Smooth muscle cell (in vitro differentiated cells): Measurements from ENCODE around the gene LINGO3. TPM values are rescaled to one million over a fixed set of nuclear protein-coding genes. Genes with fewer than 3 reads are reported as not detected.

Source experiments
- DNase-seq: peaks from one replicate; lab custom pipeline; 2025; ENCODE audit not compliant: unreplicated experiment; lab: John Stamatoyannopoulos, UW
- H2AFZ ChIP-seq: fragments of 200-600 bp; sonication (generic); 2 replicates; pipeline ENCODE4 v1.6.0; 2016; ENCODE audit warnings: antibody characterized with exemption, low read depth, mild to moderate bottlenecking
- H3F3A ChIP-seq: fragments of 200-600 bp; sonication (generic); 2 replicates; pipeline ENCODE4 v1.6.0; 2017; ENCODE audit warnings: antibody characterized with exemption, low read depth
- H3K27ac ChIP-seq: fragments of 200-600 bp; sonication (generic); 2 replicates; pipeline ENCODE4 v1.5.1; 2016; ENCODE audit warnings: low read depth, mild to moderate bottlenecking
- H3K27me3 ChIP-seq: fragments of 200-600 bp; sonication (generic); 2 replicates; pipeline ENCODE4 v1.6.1; 2016; ENCODE audit warnings: low read depth, mild to moderate bottlenecking
- H3K36me3 ChIP-seq: fragments of 200-600 bp; sonication (generic); 2 replicates; pipeline ENCODE4 v1.5.1; 2016; ENCODE audit warnings: low read depth
- H3K4me1 ChIP-seq: fragments of 200-600 bp; sonication (generic); 2 replicates; pipeline ENCODE4 v1.5.1; 2016; ENCODE audit warnings: low read depth
- H3K4me2 ChIP-seq: fragments of 200-600 bp; sonication (generic); 2 replicates; pipeline ENCODE4 v1.6.0; 2016; ENCODE audit warnings: mild to moderate bottlenecking
- H3K4me3 ChIP-seq: fragments of 200-600 bp; sonication (generic); 2 replicates; pipeline ENCODE4 v1.5.1; 2016; ENCODE audit warnings: mild to moderate bottlenecking
- H3K79me2 ChIP-seq: fragments of 200-600 bp; sonication (generic); 2 replicates; pipeline ENCODE4 v1.6.0; 2016; ENCODE audit warnings: low read depth, mild to moderate bottlenecking
- H3K9ac ChIP-seq: fragments of 200-600 bp; sonication (generic); 2 replicates; pipeline ENCODE4 v1.6.0; 2016; ENCODE audit warnings: low read depth
- H3K9me3 ChIP-seq: fragments of 200-600 bp; sonication (generic); replicated peaks from 2 replicates; pipeline ENCODE4 v1.5.1; 2016; ENCODE audit warnings: low read depth
- H4K20me1 ChIP-seq: fragments of 200-600 bp; sonication (generic); 2 replicates; pipeline ENCODE4 v1.6.0; 2016; ENCODE audit warnings: low read depth
- CTCF ChIP-seq: fragments of 200-600 bp; sonication (generic); IDR thresholded peaks from 2 replicates; pipeline ENCODE4 v1.5.1; 2017; ENCODE audit warnings: borderline replicate concordance, mild to moderate bottlenecking, antibody characterized with exemption; ENCODE audit not compliant: insufficient read depth, poor library complexity, severe bottlenecking
- WGBS: methylation state at CpG from one replicate; pipeline ENCODE4 v1.1.7; 2016; ENCODE audit warnings: low lambda C conversion rate; 5-methylcytosine and 5-hydroxymethylcytosine counted together
- polyA plus RNA-seq: library from polyadenylated mRNA; unstranded; fragments of >200 nt; fragmentation: Nextera tagmentation; extraction: Ambion mirVana; gene quantifications from 2 replicates; pipeline ENCODE4 v1.2.1, GENCODE V29; 2016
- total RNA-seq: library from RNA; depleted of rRNA; stranded (reverse); fragments of >200 nt; gene quantifications from 2 replicates; pipeline ENCODE4 v1.2.3, GENCODE V29; 2014

Gene LINGO3
- total and polyA plus RNA-seq, 2 experiments from 2014 or later, result 0.31 TPM; not detected in 1

- H3K9ac ChIP-seq, result no peak overlapping the region
- H2AFZ ChIP-seq, result no peak overlapping the region
- no peak overlapping the region for H3K4me2 ChIP-seq
- H3K9me3 ChIP-seq, result no peaks in the 10 kb centered on the region
- peaks cover 75% of the 10 kb centered on the region for H4K20me1 ChIP-seq
- 98% methylated on average over 20 of the region's 27 CpGs for WGBS
- H3K36me3 ChIP-seq, result no peaks in the 10 kb centered on the region
- no peak for TF ChIP-seq CTCF
- H3K27me3 ChIP-seq, result no peaks in the 10 kb centered on the region
- no peaks in the 10 kb centered on the region for H3F3A ChIP-seq
- no peak overlapping the region for H3K27ac ChIP-seq
- H3K4me1 ChIP-seq, result peaks cover 23% of the 10 kb centered on the region
- H3K4me3 ChIP-seq, result no peak overlapping the region
- DNase-seq, result no peak
- peaks cover 69% of the 10 kb centered on the region for H3K79me2 ChIP-seq
Observed at GRCh38 chr19:2333027-2333806, 25.3 kb upstream of the LINGO3 start.

- TF ChIP-seq CTCF, result no peak
- no peak overlapping the region for H3K4me3 ChIP-seq
- H3K79me2 ChIP-seq, result peaks cover 77% of the 10 kb centered on the region
- H3K4me1 ChIP-seq, result peaks cover 26% of the 10 kb centered on the region
- H3K9me3 ChIP-seq, result no peaks in the 10 kb centered on the region
- no peak overlapping the region for H3K9ac ChIP-seq
- no peak for DNase-seq
- H2AFZ ChIP-seq, result no peak overlapping the region
- H3K4me2 ChIP-seq, result no peak overlapping the region
- peaks cover 70% of the 10 kb centered on the region for H4K20me1 ChIP-seq
- no peaks in the 10 kb centered on the region for H3F3A ChIP-seq
- no peak overlapping the region for H3K27ac ChIP-seq
- no peaks in the 10 kb centered on the region for H3K27me3 ChIP-seq
- H3K36me3 ChIP-seq, result no peaks in the 10 kb centered on the region
- 88% methylated on average over 13 of the region's 17 CpGs for WGBS
Observed at GRCh38 chr19:2332341-2333026, 24.5 kb upstream of the LINGO3 start.

GRCh38 chr19:2331601-2332246 is 23.8 kb upstream of the LINGO3 start:
- Histone ChIP-seq H3K4me1 (peaks cover 28% of the 10 kb centered on the region), H3K9me3 (no peaks in the 10 kb centered on the region), H3K9ac (no peak overlapping the region), H4K20me1 (peaks cover 67% of the 10 kb centered on the region), H3K36me3 (no peaks in the 10 kb centered on the region), H3K4me3 (no peak overlapping the region), H3F3A (no peaks in the 10 kb centered on the region), H3K27me3 (no peaks in the 10 kb centered on the region), H3K4me2 (no peak overlapping the region), H2AFZ (no peak overlapping the region), H3K79me2 (peaks cover 84% of the 10 kb centered on the region), H3K27ac (no peak overlapping the region)
- TF ChIP-seq CTCF, result no peak
- DNase-seq, result no peak
- 94% methylated on average over 12 of the region's 12 CpGs for WGBS
